Testis (tissue), 3 donors: ENCODE results near the gene DNAJC7. TPM values are rescaled to one million over a fixed set of nuclear protein-coding genes. Genes with fewer than 3 reads are reported as not detected.

Source experiments
- DNase-seq: peaks from one replicate; pipeline ENCODE4 v3.0.0-alpha.2; 2019
- H3K27ac ChIP-seq, 2 donors: fragments of 200-600 bp; sonication (generic); one replicate each; pipeline ENCODE4 v1.5.1; 2019
- H3K27me3 ChIP-seq: fragments of 200-600 bp; sonication (generic); one replicate; pipeline ENCODE4 v1.5.1; 2019
- H3K36me3 ChIP-seq: fragments of 200-600 bp; sonication (generic); one replicate; pipeline ENCODE4 v1.5.1; 2017; ENCODE audit warnings: low read depth; ENCODE audit errors: missing control alignments
- H3K4me1 ChIP-seq: fragments of 200-600 bp; sonication (generic); one replicate; pipeline ENCODE4 v1.5.1; 2019
- H3K4me3 ChIP-seq, 2 donors: fragments of 200-600 bp; sonication (generic); one replicate each; pipeline ENCODE4 v1.5.1; 2017 to 2019
- H3K9me3 ChIP-seq: fragments of 200-600 bp; sonication (generic); one replicate; pipeline ENCODE4 v1.5.1; 2017
- CTCF ChIP-seq, 3 experiments: fragments of 450-650 bp in 2 of 3; fragments of 200-600 bp in 1 of 3; sonication (generic) in 1 of 3; IDR thresholded peaks; one replicate each; pipeline ENCODE4 v1.5.1; 2016 to 2019; ENCODE audit warnings: antibody characterized with exemption in 3 of 3, mild to moderate bottlenecking in 2 of 3, moderate library complexity in 1 of 3
- POLR2A ChIP-seq: fragments of 450-650 bp; IDR thresholded peaks from one replicate; pipeline ENCODE4 v1.6.1; 2017; ENCODE audit warnings: antibody characterized with exemption, mild to moderate bottlenecking, moderate library complexity
- WGBS, 2 donors: methylation state at CpG; one replicate each; pipeline ENCODE4 v1.1.5; 2018; 5-methylcytosine and 5-hydroxymethylcytosine counted together
- intact Hi-C: fragments of 100-400 bp; cut with DNase I; formaldehyde crosslinking; loops from one replicate; pipeline ENCODE4 v1.15.1; 2023; ENCODE audit warnings: low total_unique reads
- polyA plus RNA-seq: library from polyadenylated mRNA; stranded (reverse); fragments of 350-450 nt; fragmentation: Illumina TruSeq; extraction: RNeasy Lipid Tissue Mini Kit (QIAGEN cat#74804); gene quantifications from one replicate; pipeline ENCODE4 v1.2.3, GENCODE V29; 2014; ENCODE audit warnings: low read depth, low replicate concordance; ENCODE audit not compliant: insufficient read depth
- total RNA-seq, 2 donors: library from RNA; depleted of rRNA; stranded (reverse); fragments of >200 nt; gene quantifications; one replicate each; pipeline ENCODE4 v1.2.3, GENCODE V29; 2016

Gene DNAJC7
- total and polyA plus RNA-seq, 3 donors from 2014 or later, result 81.1 to 94.3 (median 86.2) TPM

DNA sequence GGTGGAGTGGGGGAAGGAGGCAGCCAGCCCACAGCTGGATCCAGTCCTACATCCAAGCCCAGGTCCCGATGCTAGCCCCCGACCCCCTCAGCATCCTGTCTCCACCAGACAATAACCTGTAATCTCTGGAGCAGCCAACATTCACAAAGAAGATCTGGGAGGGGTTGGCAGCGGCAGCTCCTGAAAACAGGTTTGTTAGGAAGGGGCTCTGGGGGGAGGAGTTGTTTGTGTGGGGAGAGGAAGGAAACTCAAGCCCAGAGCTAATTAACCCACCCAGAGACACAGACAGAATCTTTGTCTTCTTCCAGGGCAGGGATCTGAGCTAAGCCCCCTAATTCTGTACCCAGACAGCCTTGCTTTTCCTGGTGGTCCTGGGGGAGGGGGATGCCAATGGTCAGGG is 37.8 kb upstream of the DNAJC7 start:
- Histone ChIP-seq H3K9me3 (no peaks in the 10 kb centered on the region), H3K4me3 (no peak overlapping the region), H3K36me3 (no peaks in the 10 kb centered on the region), H3K27me3 (no peaks in the 10 kb centered on the region), H3K27ac (no peak overlapping the region), H3K4me1 (peaks cover 26% of the 10 kb centered on the region)
- TF ChIP-seq POLR2A, result no peak
- no peak for TF ChIP-seq CTCF (IDR thresholded peaks at IDR 0.05)
- intact Hi-C loops, result no loop called here
- DNase-seq, result no peak
- whole genome bisulfite sequencing, 2 donors, result 39 to 46% methylated on average over 3 of the region's 3 CpGs

- WGBS, 2 donors, result 33 to 50% methylated on average over 7 to 12 of the region's 12 CpGs
Observed at GRCh38 chr17:42053731-42054500, 36.7 kb upstream of the DNAJC7 start.

DNA sequence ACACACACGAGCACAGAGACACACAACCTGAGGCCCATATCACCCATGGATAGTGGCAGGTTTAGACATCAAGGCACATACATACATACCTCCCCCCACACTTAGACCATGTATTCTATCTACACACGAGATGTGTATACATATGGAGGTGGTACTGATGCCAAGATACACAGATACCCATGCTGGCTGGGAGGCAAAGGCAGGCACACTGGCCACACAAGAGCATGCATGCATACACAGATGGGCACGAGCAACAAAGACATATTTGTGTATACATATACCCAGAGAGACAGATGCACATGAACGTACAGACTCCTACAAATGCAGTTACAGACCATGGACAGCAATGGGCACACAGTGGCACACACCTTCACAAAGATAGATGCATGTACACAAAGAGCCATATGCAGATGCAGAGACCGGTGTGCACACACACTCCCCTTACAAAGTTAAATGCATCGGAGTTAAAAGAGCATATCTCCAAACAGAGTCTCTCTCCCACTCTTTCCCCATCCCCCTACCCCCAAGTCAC is 35.2 kb upstream of the DNAJC7 start:
- no peak for TF ChIP-seq CTCF (IDR thresholded peaks at IDR 0.05)
- no peak for TF ChIP-seq POLR2A
- no peaks in the 10 kb centered on the region for H3K9me3 ChIP-seq
- H3K27me3 ChIP-seq, result no peaks in the 10 kb centered on the region
- intact Hi-C loops, result no loop called here
- no peaks in the 10 kb centered on the region for H3K36me3 ChIP-seq
- 82% methylated on average over 6 of the region's 6 CpGs for WGBS, 2 donors
- no peak overlapping the region for H3K4me3 ChIP-seq
- no peak overlapping the region for H3K27ac ChIP-seq
- DNase-seq, result no peak
- H3K4me1 ChIP-seq, result peaks cover 22% of the 10 kb centered on the region

More at GRCh38 chr17:42053731-42054500, 36.7 kb upstream of the DNAJC7 start:
- no peak for DNase-seq
- H3K4me3 ChIP-seq, result no peak overlapping the region
- TF ChIP-seq POLR2A (no peak), CTCF (IDR thresholded peaks at IDR 0.05) (no peak)
- H3K9me3 ChIP-seq, result no peaks in the 10 kb centered on the region
- peaks cover 30% of the 10 kb centered on the region for H3K4me1 ChIP-seq
- H3K27me3 ChIP-seq, result no peaks in the 10 kb centered on the region
- intact Hi-C loops, result no loop called here
- no peak overlapping the region for H3K27ac ChIP-seq
- no peaks in the 10 kb centered on the region for H3K36me3 ChIP-seq

- peaks cover 22% of the 10 kb centered on the region for H3K4me1 ChIP-seq
- no peaks in the 10 kb centered on the region for H3K36me3 ChIP-seq
- no peak for TF ChIP-seq CTCF (IDR thresholded peaks at IDR 0.05)
- TF ChIP-seq POLR2A, result no peak
- DNase-seq, result no peak
- H3K9me3 ChIP-seq, result no peaks in the 10 kb centered on the region
- WGBS, 2 donors, result 89 to 100% methylated on average over 1 to 7 of the region's 7 CpGs
- intact Hi-C loops, result no loop called here
- H3K27me3 ChIP-seq, result no peaks in the 10 kb centered on the region
- H3K4me3 ChIP-seq, result no peak overlapping the region
- no peak overlapping the region for H3K27ac ChIP-seq
Observed at GRCh38 chr17:42051645-42052044, 34.4 kb upstream of the DNAJC7 start.

GRCh38 chr17:42051013-42051400 is 33.8 kb upstream of the DNAJC7 start:
- Histone ChIP-seq H3K36me3 (no peaks in the 10 kb centered on the region), H3K9me3 (no peaks in the 10 kb centered on the region), H3K27me3 (no peaks in the 10 kb centered on the region), H3K27ac (no peak overlapping the region), H3K4me1 (peaks cover 22% of the 10 kb centered on the region), H3K4me3 (peak overlapping the region; percentile 66 to 77)
- intact Hi-C loops, result no loop called here
- DNase-seq, result no peak
- WGBS, 2 donors, result 38% methylated on average over 8 of the region's 8 CpGs
- no peak for TF ChIP-seq CTCF (IDR thresholded peaks at IDR 0.05)
